Nucleus accumbens (tissue), 56 donors: ENCODE results near the gene NEO1.
A peak's percentile ranks its signal among the peaks of the same experiment; 100 is the strongest.
"Not testable (repeated sequence)": the region's sequence is repeated elsewhere in the genome, so short reads cannot be mapped to it uniquely, and the experiment has no call there.

ENCODE experiments used
- DNase-seq, 56 donors: peaks; one replicate each; lab custom pipeline; 2025; lab: John Stamatoyannopoulos, UW

Gene NEO1

DNA sequence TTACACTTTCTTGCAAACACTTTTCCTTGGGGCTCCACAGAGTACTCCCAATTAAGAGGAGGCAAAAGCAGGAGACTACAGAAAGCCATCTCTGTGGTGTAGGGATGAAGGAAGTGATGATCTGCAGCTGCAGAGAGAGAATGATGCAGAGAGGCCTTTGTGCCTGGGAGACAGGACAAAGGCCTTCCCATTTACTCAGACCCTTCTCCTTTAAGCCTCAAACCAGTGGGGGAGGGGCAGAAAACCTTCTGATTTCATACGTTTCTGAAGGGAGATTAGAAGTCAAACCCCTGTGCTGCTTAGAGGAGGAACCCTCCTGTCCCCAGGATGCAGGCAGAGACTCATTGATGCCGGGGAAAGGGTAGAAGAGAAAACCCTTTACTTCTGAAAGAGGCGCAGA, 130.8 kb downstream of the NEO1 start:
- DNase-seq = peak in 6 of 56 donors; percentile 1 to 14 (median 4)

DNA sequence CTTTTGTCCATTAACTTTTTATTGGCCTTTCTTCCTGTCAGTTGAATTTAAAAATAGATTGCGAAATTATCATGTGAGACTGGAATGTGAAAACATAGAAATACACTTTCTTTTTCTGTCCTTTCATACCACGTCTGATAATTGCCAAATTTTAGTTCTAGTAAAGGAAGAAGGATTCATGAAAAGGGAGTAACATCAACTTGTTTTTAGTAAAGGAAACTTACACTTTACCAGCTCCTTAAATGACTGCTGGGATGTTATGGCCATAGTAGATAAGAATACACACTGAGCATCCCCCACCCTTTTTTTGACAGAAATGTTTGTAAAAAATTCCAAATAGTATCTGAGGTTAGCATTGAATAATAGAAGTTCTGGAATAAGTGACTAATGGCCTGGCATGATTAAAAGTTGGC, 137.9 kb downstream of the NEO1 start:
- no peak for DNase-seq

DNA sequence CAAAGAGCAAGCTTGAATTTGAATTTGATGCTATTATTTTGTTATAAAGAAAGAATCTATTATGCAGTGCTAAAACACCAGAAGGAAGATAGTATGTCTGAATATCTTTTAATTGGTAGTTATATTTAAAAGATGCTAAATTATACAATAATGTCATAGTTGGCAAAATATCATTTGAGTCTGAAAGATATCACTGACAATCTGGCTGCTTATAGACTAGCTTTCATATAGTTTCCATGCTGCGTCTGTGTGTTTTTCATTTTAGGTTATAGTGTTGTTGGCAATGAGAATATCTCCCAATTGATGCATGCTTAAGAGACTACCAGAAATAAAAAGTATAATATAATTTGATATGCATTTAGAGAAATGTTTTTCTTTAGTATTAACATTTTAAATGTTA, 142.9 kb downstream of the NEO1 start:
- no peak for DNase-seq

DNA sequence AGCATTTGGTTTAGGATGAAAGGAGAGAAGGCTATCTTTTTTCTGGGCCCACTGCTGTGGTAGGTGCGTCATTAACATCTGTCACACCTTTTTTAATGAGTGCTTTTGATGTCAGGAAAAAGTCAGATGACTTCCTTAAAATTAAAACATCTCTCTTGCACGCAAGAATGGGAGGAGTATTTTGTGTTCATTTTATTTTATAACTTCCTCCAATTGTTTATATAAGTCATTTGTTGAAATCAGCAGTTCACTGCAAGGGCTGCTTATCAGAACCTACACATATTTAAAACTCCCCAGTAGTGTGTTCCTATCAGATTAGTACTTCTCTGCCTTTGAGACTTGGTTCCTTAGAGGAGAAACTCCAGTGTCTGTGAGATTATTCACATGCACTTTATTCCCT, 143.8 kb downstream of the NEO1 start:
- DNase-seq = no peak

DNA sequence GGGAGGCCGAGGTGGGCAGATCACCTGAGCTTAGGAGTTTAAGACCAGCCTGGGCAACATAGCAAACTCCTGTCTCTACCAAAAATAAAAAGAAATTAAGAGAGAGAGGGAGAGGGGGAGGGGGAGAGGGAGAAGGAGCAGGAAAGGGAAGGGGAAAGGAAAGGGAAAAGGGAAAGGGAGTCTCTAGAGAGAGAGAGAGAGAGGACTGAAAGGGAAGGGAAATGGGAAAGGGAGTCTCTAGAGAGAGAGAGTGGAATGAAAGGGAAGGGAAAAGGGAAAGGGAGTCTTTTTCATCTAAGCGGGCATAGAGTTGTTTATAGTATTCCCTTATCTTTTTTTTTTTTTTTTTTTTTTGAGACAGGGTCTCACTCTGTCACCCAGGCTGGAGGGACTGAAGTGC, 148.1 kb downstream of the NEO1 start:
- no peak for DNase-seq

DNA sequence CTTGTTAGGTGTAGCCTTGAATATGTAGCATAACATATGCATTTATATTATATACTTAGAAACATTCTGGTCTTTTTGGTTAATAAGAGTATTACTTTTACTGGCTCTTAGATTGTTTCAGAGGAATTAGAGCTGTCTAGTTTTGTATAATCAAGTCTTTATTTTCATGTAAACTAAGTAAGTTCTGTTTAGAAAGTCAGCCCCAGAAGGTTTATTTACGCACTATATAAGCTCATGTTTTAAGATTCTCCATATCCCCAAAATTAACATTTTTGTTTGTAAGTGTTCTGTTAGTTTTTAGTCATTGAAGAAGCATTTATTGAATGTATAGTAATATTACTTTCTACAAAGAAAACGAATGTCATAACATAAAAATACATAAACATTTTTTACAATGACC, 158.4 kb downstream of the NEO1 start:
- DNase-seq = no peak

DNA sequence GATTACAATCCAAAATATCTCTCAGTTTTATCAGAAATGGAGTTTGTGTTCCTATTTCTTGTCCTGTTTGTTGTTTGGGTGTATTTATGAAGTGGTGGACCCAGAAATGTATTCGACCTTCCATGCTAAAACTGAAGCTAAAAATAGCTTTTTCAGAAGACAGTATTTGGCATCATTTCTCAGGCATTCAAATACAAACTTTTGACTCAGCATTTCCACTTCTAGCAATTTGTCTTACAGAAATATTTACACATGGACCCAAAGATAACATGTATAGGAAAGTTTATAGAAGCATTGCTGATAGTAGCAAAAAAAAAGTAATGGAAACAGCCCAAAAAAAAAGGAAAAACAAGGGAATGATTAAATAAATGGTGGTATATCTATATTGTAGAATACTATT, 160.2 kb downstream of the NEO1 start:
- no peak for DNase-seq

DNA sequence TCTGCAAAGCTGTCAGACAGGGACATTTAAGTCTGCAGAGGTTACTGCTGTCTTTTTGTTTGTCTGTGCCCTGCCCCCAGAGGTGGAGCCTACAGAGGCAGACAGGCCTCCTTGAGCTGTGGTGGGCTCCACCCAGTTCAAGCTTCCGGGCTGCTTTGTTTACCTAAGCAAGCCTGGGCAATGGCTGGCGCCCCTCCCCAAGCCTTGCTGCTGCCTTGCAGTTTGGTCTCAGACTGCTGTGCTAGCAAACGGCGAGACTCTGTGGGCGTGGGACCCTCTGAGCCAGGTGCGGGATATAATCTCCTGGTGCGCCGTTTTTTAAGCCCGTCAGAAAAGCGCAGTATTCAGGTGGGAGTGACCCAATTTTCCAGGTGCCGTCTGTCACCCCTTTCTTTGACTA, 169.2 kb downstream of the NEO1 start:
- not testable (repeated sequence) for DNase-seq

DNA sequence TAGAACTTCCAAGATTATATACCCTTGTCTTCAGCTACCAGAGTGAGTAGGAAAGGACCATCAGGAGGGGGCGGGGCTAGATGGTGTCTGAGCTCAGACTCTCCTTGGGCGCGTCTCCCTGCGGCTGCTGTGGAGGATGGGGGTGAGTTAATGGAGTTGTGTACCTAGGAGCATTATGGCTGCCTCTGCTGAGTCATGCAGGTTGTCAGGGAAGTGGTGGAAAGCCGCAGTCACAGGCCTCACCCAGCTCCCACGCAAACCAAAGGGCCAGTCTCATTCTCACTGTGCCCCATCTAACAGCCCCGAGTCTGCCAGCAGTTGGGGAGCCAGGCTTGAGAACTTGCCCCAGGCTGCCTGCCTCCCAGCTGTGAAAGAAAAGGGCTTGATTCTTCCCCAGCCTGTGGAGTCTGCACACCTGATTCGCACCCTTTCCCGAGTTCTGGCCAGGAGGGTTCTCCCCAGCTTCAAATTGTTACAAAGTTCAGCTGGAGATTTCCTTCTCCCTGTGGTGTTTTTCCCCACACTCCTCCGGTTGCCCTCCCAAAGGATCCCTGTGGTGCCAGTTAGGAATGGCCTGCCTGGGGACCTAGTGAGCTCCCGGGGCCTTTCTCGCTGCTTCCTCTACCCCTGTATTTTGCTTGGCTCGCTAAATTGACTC, 173.2 kb downstream of the NEO1 start:
- no peak for DNase-seq

DNA sequence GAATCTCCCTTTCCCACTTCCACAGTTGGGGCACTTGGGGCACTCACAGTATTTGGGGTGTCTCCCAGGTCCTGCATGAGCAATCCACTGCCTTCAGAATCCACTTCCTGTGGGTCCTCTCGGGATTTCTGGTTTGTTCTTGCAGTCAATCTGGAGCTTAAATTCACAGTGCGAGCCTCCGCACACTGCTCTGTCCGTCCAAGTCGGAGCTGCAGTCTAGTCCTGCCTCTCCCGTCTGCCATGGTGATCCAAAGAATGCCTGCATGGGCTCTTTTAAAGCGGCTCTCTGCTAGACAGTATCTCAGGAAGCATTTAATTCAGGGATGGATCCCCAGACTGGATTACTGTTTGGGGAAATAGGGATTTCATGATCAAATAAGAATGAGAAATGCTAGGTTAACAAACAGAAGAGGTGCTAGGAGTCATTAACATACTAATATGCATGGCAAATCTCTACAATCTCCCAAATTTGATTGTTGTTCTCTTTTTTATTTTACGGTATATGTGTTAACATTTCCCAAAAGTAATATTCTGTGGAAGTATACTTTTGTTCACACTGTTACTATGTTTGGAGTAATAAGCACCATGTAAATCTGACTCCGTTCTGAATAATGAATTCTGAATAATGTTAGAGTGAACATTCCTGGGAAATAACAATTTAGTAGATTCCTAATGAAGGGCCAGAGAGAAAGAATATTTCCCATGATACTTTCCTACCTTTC, 174.0 kb downstream of the NEO1 start:
- DNase-seq = peak in 2 of 56 donors; percentile 9 to 22

DNA sequence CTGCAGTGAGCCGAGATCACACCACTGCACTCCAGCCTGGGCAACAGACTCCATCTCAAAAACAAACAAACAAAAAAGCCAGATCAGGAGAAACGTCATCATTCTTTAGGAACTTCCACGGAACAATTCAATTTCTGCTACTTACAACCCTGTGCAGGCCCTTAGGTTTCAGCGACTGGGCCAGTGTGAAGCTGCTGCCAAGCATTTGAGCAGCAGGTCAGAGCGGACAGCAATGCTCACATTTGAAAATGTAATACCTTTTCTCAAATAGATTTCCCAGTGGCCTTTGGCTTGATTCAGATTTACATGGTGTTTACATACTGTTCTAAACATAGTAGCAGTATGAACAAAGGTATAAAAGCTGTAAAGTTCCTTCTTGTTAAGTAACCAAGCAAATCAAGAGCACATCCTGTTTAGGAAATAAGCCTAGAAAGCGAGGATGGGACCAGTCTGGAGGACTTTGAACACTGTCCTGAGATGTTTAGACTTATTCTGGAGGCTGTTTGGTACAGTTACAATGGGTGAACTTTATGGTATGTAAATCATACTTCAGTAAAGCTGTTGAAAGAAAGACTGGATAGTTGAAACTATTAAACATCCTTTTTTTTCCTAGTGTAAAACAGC, 175.3 kb downstream of the NEO1 start:
- no peak for DNase-seq

DNA sequence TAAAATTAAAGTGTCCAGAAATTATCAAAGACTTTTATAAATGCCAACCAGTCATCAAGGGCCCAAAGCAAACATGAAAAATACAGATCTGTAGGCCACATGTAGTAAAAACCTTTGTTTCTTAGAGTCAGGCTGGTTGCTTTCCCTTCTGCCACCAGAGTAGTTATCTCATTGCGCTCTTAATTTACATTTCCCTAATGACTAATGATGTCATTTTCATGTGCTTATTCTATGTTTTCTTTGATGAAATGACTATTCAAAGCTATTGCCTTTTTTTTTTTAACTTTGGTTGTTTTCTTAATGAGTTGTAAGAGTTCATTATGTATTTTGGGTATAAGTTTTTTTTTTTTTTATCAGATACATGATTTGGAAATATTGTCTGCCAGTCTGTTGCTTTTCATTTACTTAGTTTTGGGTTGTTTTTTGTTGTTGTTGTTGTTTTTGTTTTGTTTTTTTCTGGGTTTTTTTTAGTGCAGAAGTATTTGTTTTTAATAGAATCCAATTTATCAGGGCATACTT, 175.9 kb downstream of the NEO1 start:
- DNase-seq = no peak

DNA sequence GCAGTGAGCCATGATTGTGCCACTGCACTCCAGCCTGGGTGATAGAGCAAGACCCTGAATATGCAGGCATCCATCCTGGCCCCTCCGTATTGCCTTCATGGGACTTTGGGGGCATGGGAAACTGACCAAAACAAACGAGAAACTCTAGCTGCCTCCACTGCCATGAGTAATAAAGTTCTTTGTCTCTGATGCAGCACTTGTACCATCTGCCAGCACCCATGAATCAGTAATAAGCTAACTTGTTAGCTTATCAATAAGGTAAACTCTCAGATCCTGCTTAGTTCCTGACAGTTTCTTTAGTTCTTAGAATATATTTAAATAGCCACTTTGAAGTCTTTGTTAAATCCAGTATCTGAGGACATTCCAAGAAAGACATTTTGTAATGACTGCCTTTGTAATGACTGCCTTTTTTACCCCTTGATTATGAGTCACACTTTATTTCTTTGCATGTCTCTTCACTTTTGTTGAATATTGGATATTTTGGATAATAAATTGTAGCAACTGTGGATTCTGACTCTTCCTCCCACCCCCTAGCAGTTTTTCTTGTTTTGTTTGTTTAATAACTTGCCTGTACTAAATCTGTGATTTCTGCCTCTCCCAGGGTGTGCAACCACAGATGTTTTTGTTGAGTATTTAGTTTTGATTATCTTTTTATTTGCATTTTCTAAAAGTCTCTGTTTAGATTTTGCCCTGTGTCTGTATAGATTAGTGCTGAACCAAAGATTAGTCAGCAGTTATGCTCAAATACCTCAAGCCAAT, 179.6 kb downstream of the NEO1 start:
- DNase-seq = no peak

DNA sequence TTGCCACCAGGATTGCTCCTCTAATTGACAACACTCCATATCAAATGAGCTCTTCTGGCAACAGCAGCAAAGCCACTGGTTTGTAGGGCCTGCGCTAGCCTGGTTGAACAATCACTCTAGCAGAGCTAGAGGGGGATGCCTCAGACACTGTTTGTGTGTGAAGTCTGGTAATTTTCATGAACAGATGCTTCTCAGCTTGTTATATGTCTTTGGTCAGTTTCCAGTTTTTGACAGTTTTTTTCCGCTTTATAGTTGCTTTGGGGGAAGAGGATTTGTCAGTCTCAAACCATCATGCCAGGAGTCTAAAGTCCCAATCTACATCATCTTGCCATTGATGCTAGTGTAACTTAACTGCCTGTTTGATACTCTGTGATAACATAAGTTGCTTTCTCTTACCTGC, 180.5 kb downstream of the NEO1 start:
- no peak for DNase-seq

DNA sequence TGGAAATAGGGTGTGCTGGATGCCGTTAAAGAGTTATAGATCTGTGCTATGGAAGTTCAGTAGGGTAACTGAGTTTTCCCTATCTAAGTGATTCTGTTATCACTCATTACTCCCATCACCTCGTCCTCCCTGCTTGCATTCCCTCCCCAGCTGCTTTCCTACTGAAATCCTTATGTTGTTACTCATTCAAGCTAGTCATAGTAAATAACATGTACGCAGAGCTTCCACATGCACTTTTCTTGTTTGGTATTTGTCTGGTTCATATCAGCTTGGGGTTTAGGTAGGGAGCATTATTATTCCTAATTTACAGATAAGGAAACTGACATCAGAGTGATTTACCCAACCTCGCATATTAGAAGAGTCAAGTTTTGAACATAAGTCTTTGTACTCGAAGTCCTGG, 181.4 kb downstream of the NEO1 start:
- no peak for DNase-seq

DNA sequence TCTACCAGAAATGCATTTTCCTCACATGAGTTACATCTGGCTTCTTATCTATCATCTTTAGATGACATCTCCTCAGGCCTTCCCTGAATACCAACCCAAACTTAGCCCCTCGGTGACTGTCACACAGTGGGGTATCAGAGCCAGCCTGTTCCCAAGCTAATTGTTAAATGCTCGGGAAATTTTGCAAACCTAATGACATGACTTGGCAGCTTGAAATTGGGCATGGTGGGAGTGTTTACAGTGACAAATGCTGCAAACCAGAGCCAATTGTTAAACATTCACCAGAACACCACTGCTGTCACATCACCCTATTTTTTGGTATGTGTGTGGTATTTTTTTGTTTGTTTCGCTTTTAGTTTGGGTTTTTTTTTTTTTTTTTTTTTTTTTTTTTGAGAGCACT, 185.6 kb downstream of the NEO1 start:
- no peak for DNase-seq

DNA sequence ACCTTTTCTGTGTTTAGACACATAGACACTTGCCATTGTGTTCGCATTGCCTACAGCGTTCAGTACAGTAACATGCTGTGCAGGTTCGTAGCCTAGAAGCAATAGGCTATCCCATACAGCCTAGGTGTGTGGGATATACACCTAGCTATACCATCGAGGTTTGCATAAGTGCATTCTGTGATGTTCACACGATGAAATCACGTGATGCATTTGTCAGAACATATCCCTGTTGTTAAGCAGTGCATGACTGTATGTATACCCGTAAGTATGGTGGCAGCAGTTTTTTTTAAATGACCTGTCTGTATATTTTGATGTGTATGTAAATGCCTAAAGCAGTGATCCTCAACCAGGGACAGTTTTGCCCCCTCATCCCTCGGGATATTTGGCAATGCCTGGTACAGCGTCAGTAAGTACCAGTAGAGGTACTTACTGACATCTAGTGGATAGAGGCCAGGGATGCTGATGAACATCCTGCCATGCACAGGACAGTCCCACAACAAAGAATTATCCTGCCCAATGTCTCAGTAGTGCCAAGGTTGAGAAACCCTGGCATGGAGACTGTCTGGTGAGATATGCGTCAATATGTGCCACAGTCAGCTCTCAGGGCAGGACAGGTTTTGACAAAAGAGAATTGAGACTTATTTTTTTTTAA, 187.4 kb downstream of the NEO1 start:
- DNase-seq = peak in 1 of 56 donors; percentile 3

DNA sequence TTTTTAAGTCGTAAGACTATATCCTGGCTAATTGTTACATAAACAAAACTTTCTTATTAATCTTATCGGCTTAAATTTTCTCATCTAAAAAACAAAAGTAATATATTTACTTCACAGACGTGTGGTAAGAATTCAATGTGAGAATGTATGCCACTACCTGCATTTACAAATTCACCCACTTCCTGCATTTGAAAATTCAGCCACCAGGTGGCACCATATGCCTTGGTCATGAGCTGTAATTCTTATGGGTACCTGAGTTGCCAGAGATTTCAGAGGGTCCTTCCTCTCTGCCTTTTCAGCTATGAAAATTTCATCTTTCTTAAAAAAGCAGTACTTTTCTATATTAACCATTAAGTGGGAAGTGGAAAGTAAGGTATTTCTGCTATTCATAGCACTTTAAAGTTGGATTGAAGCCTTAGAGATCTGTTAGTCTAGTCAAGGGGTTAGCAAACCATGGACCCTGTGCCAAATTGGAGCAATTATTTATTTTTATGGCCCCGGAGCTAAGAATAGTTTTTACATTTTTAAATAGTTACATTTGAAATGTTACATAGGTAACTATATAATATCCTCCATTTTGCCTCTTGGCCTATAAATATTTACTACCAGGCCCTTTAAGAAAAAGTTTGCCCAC, 188.7 kb downstream of the NEO1 start:
- DNase-seq = peak in 36 of 56 donors; percentile 6 to 82 (median 30)

DNA sequence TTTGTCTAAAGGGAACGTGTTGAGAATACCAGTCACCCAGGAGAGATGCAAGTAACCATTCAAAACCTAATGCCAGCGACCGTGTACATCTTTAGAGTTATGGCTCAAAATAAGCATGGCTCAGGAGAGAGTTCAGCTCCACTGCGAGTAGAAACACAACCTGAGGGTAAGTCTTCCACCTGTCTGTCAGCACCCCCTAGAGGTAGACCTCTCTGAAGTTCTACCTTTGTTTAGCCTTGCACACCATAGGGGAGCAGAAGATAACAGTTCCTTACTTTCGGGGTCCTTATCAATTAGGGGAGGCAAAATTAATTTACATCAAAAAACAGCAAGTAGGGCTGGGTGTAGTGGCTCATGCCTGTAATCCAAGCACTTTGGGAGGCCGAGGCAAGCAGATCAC, 192.1 kb downstream of the NEO1 start:
- DNase-seq = no peak

DNA sequence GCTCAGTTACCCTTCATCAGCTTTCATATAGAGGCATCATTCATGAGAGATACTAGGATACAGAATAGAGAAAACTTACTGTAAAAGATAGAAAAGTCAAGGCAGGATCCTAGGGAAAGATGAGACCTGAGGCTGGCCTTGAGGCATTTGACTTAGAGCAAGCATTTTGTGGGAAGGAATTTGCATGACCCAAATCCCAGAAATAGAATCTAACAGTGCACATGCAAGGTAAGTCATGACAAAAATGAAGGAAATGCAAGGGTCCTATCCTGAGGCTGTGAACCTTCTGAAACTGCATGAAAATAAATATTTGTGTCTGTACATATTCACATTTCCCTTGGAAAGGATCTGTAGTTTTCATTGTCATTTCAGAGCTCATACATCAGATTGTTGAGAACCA, 194.2 kb downstream of the NEO1 start:
- no peak for DNase-seq
